HEK293T (cell line): ENCODE measurements around the gene TBC1D3B.
"Not testable (repeated sequence)": the region's sequence is repeated elsewhere in the genome, so short reads cannot be mapped to it uniquely, and the experiment has no call there.

Source experiments
- FOXA1 ChIP-seq: fragments of 450-650 bp; IDR thresholded peaks from 2 replicates; pipeline ENCODE4 v1.6.1; 2016; ENCODE audit warnings: mild to moderate bottlenecking
- HDGF ChIP-seq: fragments of 450-650 bp; IDR thresholded peaks from 2 replicates; pipeline ENCODE4 v1.6.1; 2017; ENCODE audit warnings: antibody characterized with exemption, borderline replicate concordance
- LEF1 ChIP-seq: fragments of 450-650 bp; IDR thresholded peaks from 2 replicates; pipeline ENCODE4 v1.6.1; 2017; ENCODE audit warnings: mild to moderate bottlenecking, borderline replicate concordance
- NFRKB ChIP-seq: fragments of 450-650 bp; IDR thresholded peaks from 2 replicates; pipeline ENCODE4 v1.6.1; 2016; ENCODE audit warnings: mild to moderate bottlenecking, moderate library complexity
- SP1 ChIP-seq: fragments of 450-650 bp; IDR thresholded peaks from 2 replicates; pipeline ENCODE4 v1.6.1; 2017
- SUZ12 ChIP-seq: fragments of 450-650 bp; IDR thresholded peaks from 2 replicates; pipeline ENCODE4 v1.6.1; 2016; ENCODE audit warnings: mild to moderate bottlenecking
- ZNF384 ChIP-seq: fragments of 450-650 bp; IDR thresholded peaks from 2 replicates; pipeline ENCODE4 v1.6.1; 2016

- not testable (repeated sequence) for TF ChIP-seq ZNF384, LEF1, SP1, FOXA1, SUZ12, NFRKB, HDGF
Observed at GRCh38 chr17:36201506-36201905, 25.1 kb upstream of the TBC1D3B start.
